ENCODE data around the gene SLC2A13. TPM values are rescaled to one million over a fixed set of nuclear protein-coding genes. Genes with fewer than 3 reads are reported as not detected.

The SLC2A13 gene
- total and polyA plus RNA-seq, 10 of the 15 experiments (the other 5 are each of a cell fraction or from before 2014, with no cell fraction given), result 0.05 to 3.7 (median 0.25) TPM

DNA sequence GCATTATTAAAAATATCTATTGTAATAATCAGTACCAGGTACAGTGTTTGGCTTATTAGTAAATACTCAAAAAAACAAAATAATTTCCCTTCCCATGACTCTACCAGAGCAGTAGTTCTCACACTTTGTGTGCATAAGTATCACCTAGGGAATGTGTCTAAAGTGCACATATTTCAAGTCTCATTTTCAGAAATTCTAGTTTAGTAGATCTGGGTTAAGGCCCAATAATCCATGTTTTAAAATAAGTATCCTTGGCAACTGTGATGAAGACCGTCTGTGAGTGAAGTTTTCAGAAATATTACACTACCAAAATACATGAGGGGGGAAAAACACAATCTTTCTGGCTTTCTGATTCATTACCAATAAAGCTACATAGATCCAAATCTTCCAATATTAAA is 237.6 kb downstream of the SLC2A13 start:
- no peaks in the 10 kb centered on the region for H3K79me2 ChIP-seq (ENCODE audit: control insufficient read depth, insufficient read depth, low read length)
- no peak for ATAC-seq
- no peak overlapping the region for H3K9ac ChIP-seq (ENCODE audit: control insufficient read depth, insufficient read depth, low read length)
- ChIA-PET CTCF (interaction anchor here (0.6 kb wide), 1 partner anchor 135 kb away, joined by 4 read pairs; no protein-coding TSS in a partner anchor), POLR2A (no interaction called here), RAD21 (ENCODE audit: unreplicated experiment) (no interaction called here), SMC1A (ENCODE audit: uncharacterized antibody, unreplicated experiment) (no interaction called here)
- no peaks in the 10 kb centered on the region for H3K36me3 ChIP-seq (ENCODE audit: control insufficient read depth in 2 of 2, insufficient read depth in 2 of 2, low read length in 1 of 2)
- H3K4me2 ChIP-seq (ENCODE audit: control insufficient read depth, insufficient read depth), result no peak overlapping the region
- H3K27me3 ChIP-seq (replicated peaks in 1 of 2; ENCODE audit: control insufficient read depth in 2 of 2, insufficient read depth in 2 of 2, low read length in 1 of 2), result no peaks in the 10 kb centered on the region
- BruUV-seq (replicated peaks), result no TSS peak
- DNase-seq (ENCODE audit: low read depth, low spot score), result no peak
- H3K4me3 ChIP-seq, result no peak overlapping the region
- FAIRE-seq, result no peak
- no peaks in the 10 kb centered on the region for H4K20me1 ChIP-seq (ENCODE audit: control insufficient read depth, insufficient read depth)
- no peaks in the 10 kb centered on the region for H3K9me3 ChIP-seq (replicated peaks; ENCODE audit: control insufficient read depth, insufficient read depth, low read length)
- intact Hi-C loops (cut with micrococcal nuclease; ENCODE audit: unreplicated experiment) (no loop called here), in situ Hi-C loops (cut with MboI) (no loop called here)
- H3K27ac ChIP-seq (ENCODE audit: control insufficient read depth, insufficient read depth), result no peak overlapping the region
- TF ChIP-seq IKZF2 (IDR thresholded peaks at IDR 0.05) (no peak), RCOR1 (conservative IDR thresholded peaks at IDR 0.05; ENCODE audit: low read depth, low read length) (no peak), PAX5 (IDR thresholded peaks at IDR 0.05; ENCODE audit: borderline replicate concordance, low read depth, low read length) (no peak), PAX8 (IDR thresholded peaks at IDR 0.05) (no peak), CREM (IDR thresholded peaks at IDR 0.05; ENCODE audit: low read depth) (no peak), ETV6 (conservative IDR thresholded peaks at IDR 0.05 in 1 of 2, IDR thresholded peaks at IDR 0.05 in 1 of 2; ENCODE audit: borderline replicate concordance in 1 of 2, low read depth in 1 of 2) (no peak), NFIC (IDR thresholded peaks at IDR 0.05; ENCODE audit: low read depth, low read length) (no peak), JUND (IDR thresholded peaks at IDR 0.05; ENCODE audit: low read depth, low read length) (no peak), HDGF (IDR thresholded peaks at IDR 0.05) (no peak), ZNF217 (IDR thresholded peaks at IDR 0.05) (no peak), NRF1 (conservative IDR thresholded peaks at IDR 0.05; ENCODE audit: low read depth, low read length) (no peak)
- TF ChIP-seq, protein P1, sequence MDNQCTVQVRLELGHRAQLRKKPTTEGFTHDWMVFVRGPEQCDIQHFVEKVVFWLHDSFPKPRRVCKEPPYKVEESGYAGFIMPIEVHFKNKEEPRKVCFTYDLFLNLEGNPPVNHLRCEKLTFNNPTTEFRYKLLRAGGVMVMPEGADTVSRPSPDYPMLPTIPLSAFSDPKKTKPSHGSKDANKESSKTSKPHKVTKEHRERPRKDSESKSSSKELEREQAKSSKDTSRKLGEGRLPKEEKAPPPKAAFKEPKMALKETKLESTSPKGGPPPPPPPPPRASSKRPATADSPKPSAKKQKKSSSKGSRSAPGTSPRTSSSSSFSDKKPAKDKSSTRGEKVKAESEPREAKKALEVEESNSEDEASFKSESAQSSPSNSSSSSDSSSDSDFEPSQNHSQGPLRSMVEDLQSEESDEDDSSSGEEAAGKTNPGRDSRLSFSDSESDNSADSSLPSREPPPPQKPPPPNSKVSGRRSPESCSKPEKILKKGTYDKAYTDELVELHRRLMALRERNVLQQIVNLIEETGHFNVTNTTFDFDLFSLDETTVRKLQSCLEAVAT (IDR thresholded peaks at IDR 0.05), result no peak
- TF ChIP-seq, protein P2, sequence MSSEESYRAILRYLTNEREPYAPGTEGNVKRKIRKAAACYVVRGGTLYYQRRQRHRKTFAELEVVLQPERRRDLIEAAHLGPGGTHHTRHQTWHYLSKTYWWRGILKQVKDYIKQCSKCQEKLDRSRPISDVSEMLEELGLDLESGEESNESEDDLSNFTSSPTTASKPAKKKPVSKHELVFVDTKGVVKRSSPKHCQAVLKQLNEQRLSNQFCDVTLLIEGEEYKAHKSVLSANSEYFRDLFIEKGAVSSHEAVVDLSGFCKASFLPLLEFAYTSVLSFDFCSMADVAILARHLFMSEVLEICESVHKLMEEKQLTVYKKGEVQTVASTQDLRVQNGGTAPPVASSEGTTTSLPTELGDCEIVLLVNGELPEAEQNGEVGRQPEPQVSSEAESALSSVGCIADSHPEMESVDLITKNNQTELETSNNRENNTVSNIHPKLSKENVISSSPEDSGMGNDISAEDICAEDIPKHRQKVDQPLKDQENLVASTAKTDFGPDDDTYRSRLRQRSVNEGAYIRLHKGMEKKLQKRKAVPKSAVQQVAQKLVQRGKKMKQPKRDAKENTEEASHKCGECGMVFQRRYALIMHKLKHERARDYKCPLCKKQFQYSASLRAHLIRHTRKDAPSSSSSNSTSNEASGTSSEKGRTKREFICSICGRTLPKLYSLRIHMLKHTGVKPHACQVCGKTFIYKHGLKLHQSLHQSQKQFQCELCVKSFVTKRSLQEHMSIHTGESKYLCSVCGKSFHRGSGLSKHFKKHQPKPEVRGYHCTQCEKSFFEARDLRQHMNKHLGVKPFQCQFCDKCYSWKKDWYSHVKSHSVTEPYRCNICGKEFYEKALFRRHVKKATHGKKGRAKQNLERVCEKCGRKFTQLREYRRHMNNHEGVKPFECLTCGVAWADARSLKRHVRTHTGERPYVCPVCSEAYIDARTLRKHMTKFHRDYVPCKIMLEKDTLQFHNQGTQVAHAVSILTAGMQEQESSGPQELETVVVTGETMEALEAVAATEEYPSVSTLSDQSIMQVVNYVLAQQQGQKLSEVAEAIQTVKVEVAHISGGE (CRISPR knock-in tag; IDR thresholded peaks at IDR 0.05), result no peak
- H2AFZ ChIP-seq (ENCODE audit: control insufficient read depth, low read depth, low read length), result no peak overlapping the region
- no peaks in the 10 kb centered on the region for H3K4me1 ChIP-seq (ENCODE audit: control insufficient read depth, insufficient read depth, low read length)
- WGBS (ENCODE audit: insufficient coverage, insufficient replicate concordance, low lambda C conversion rate, missing lambda C conversion rate), result 40% methylated on average over 1 of the region's 1 CpG

Measured in GM12878 (cell line).